ENCODE data around the gene IGLON5.

The IGLON5 gene

GRCh38 chr19:51311351-51312257 is at the start of gene IGLON5:
IGLON5 (plus strand) TSS chr19:51311644; CDS start chr19:51311848, 204 bp downstream.
- DNase-seq: no peak

GRCh38 chr19:51263808-51264207 is 47.6 kb upstream of the IGLON5 start:
- no peak for DNase-seq

- DNase-seq: no peak
Measured at GRCh38 chr19:51271067-51271466, 40.4 kb upstream of the IGLON5 start.

GRCh38 chr19:51272183-51272810 is 39.1 kb upstream of the IGLON5 start:
- DNase-seq: peak; percentile 33 to 41

GRCh38 chr19:51274049-51274770 is 37.2 kb upstream of the IGLON5 start:
- no peak for DNase-seq

- no peak for DNase-seq
Measured at GRCh38 chr19:51277112-51277511, 34.3 kb upstream of the IGLON5 start.

- no peak for DNase-seq
Measured at GRCh38 chr19:51282335-51282734, 29.1 kb upstream of the IGLON5 start.

GRCh38 chr19:51285682-51286081 is 25.8 kb upstream of the IGLON5 start:
- no peak for DNase-seq

- no peak for DNase-seq
Measured at GRCh38 chr19:51289635-51290034, 21.8 kb upstream of the IGLON5 start.

GRCh38 chr19:51292971-51293370 is 18.5 kb upstream of the IGLON5 start:
- no peak for DNase-seq

- DNase-seq: no peak
Measured at GRCh38 chr19:51293571-51294210, 17.8 kb upstream of the IGLON5 start.

- no peak for DNase-seq
Measured at GRCh38 chr19:51294211-51294976, 17.1 kb upstream of the IGLON5 start.

GRCh38 chr19:51294977-51295375 is 16.5 kb upstream of the IGLON5 start:
- no peak for DNase-seq

- DNase-seq: no peak
Measured at GRCh38 chr19:51295382-51296126, 15.9 kb upstream of the IGLON5 start.

- DNase-seq: peak in 1 of 2 experiments; percentile 34
Measured at GRCh38 chr19:51296336-51297093, 14.9 kb upstream of the IGLON5 start.

GRCh38 chr19:51297406-51297805 is 14.0 kb upstream of the IGLON5 start:
- no peak for DNase-seq

- DNase-seq: no peak
Measured at GRCh38 chr19:51301266-51301665, 10.2 kb upstream of the IGLON5 start.

GRCh38 chr19:51305479-51305878 is 6.0 kb upstream of the IGLON5 start:
- no peak for DNase-seq

- DNase-seq: no peak
Measured at GRCh38 chr19:51316688-51317087, 5.2 kb downstream of the IGLON5 start.

- DNase-seq: no peak
Measured at GRCh38 chr19:51317376-51317775, 5.9 kb downstream of the IGLON5 start.

GRCh38 chr19:51317968-51318367 is 6.5 kb downstream of the IGLON5 start:
- DNase-seq: no peak

Measured in Kasumi-1 (cell line).